AG09319 (cell line): ENCODE results near the gene CSPG4.
"Not testable (repeated sequence)": the region's sequence is repeated elsewhere in the genome, so short reads cannot be mapped to it uniquely, and the experiment has no call there.

Experiments
- DNase-seq: peaks from one replicate; pipeline ENCODE4 v3.0.0-alpha.2; 2010; ENCODE audit warnings: low read depth; ENCODE audit errors: extremely low read depth
- TF ChIP-seq, protein P1 (sequence below): IDR thresholded peaks from 2 replicates; pipeline ENCODE4 v1.5.1; 2011; ENCODE audit warnings: low read depth, mild to moderate bottlenecking, inconsistent platforms, low read length, moderate library complexity

CSPG4 gene

DNA sequence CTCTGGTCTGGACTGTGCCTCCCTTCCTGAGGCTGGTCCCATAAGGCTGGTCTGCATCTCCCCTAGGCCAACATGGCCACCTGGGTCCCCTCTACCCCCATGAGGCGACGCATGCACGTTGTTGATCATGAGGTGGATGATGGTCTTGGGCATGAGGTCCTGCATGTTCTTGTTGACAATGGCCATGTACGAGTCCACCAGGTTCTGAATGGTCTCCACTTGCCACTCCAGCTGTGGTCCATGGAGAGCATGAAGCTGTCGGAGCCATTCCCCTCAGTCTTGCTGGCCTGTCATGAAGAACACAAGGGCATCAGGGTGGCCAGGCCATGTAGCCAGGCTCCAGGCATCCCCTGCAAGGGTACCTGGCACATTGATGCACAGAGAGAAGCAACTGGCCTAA lies 27.1 kb upstream of the CSPG4 start:
- DNase-seq, result no peak
- TF ChIP-seq, protein P1, sequence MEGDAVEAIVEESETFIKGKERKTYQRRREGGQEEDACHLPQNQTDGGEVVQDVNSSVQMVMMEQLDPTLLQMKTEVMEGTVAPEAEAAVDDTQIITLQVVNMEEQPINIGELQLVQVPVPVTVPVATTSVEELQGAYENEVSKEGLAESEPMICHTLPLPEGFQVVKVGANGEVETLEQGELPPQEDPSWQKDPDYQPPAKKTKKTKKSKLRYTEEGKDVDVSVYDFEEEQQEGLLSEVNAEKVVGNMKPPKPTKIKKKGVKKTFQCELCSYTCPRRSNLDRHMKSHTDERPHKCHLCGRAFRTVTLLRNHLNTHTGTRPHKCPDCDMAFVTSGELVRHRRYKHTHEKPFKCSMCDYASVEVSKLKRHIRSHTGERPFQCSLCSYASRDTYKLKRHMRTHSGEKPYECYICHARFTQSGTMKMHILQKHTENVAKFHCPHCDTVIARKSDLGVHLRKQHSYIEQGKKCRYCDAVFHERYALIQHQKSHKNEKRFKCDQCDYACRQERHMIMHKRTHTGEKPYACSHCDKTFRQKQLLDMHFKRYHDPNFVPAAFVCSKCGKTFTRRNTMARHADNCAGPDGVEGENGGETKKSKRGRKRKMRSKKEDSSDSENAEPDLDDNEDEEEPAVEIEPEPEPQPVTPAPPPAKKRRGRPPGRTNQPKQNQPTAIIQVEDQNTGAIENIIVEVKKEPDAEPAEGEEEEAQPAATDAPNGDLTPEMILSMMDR, result no peak

DNA sequence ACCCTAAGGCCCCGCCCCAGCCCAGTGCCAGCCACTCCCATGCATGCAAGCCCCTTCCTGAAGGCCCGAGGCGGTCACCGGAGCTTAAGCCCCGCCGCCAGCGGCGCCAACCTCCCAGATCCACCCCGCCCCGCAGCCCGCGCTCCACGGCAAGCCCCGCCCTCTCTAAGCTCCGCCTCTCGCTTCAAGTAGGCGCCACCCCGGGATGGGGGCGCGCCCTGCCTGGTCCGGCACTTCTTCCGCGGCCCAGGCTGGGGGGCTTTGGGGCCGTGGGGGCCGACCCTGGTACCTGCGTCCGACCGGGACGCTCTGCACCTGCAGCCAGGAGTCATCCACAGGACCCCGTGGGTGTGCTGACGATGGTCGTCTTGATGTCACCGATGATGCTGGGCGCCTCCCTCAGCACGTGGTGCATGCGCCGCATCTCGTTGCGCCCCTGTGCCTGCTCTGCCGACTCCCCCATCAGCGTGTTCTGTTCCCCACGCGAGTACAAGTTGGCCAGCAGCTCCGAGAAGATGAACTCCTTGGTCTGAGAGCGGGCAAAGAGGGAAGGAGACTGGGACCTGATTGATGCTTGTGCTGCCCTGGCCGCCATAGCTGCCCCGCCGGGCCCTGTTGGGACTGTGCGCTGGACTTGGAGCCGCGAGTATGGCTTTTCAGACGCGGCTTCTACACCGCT lies 26.1 kb upstream of the CSPG4 start:
- peak; percentile 81 for DNase-seq
- TF ChIP-seq, protein P1, result no peak

DNA sequence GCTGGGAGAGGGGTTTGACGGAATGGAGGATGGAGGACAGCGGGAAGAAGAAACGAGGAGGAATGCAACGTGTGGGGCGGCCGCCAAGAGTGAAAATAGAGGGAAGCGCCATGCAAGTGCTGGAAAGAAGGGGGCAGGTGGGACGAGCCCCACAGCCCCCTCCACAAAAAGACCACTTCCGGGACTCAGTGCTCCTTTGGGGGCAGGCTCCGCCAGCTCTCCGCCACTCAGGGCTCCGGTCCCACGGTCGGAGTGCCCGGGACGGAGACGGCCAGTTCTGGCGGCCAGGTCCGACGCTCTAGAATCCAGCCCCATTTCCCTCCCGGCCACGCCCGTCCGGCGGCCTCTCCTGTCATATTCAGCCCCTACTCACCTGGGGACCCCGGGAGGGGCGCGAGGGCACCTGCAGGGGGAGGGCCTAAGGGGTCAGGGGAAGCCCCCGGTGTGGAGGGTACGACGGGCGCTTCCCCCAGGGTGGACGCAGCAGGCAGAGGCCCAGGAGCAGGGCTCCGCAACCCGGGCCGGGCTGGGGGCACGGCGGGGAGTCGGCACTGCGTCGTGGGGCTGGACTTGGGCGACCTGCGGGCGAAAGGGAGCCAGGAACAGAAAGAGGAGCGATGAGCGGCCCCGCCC lies 25.5 kb upstream of the CSPG4 start:
- no peak for DNase-seq
- TF ChIP-seq, protein P1, result no peak

DNA sequence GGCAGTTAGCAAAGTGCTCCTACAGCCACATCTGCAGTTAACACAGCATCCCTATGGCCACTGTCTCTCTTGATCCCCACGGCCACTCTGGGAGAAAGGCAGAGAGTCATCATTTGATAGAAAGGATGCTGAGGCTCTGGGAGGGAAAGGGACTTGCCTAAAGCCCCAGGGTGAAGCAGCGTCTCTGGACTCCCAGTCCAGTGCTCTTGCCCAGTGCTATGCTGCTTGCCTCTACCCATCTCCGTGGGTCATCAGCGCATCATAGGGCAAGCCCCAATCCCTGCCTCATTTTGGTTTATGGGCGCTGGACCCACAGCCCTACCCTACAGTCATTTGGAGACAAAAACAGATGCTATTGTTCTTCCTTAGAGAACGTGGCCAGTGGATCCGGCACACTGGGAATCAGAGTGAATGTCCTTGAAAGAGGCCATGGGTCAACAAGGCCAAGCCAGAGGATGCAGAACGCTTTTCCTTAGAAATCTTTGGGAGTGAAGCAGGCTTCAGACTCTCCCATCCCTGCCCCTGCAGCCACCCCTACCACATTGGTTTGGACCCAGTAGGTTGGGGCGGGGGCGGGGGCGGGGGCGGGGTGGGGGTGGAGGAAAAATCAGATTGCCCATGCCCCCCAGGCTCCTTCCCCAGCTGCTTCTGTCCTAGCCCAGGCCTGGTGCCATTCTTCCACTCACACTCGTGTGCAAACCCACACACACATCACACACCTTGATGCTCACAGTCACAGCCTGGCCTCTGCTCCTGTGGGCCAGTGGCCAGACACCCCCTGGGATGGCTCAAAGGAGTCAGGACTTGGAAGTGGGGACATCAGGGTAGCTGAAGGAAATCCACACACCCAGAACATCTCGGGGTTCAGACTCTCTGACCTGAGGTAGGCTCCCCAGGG lies 24.7 kb upstream of the CSPG4 start:
- DNase-seq, result not testable (repeated sequence)

DNA sequence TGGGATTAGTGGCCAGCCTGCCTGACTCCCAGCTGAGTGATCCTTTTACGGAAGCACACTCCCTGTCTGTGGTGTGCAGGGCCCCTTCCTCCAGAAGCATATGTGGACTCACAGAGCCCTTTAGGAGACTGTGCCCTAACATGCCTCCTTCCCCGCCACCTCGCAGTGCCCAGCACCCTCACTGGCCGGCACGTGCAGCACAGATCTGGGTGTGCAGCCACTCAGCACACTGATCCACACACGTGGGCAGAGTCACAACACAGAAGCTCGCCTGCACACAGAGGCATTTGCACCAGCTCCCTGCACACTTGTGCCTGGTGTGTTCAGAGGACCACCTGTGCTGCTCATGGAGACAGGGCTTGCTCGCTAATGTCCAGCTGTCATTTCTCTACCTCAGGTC lies 23.6 kb upstream of the CSPG4 start:
- no peak for DNase-seq

DNA sequence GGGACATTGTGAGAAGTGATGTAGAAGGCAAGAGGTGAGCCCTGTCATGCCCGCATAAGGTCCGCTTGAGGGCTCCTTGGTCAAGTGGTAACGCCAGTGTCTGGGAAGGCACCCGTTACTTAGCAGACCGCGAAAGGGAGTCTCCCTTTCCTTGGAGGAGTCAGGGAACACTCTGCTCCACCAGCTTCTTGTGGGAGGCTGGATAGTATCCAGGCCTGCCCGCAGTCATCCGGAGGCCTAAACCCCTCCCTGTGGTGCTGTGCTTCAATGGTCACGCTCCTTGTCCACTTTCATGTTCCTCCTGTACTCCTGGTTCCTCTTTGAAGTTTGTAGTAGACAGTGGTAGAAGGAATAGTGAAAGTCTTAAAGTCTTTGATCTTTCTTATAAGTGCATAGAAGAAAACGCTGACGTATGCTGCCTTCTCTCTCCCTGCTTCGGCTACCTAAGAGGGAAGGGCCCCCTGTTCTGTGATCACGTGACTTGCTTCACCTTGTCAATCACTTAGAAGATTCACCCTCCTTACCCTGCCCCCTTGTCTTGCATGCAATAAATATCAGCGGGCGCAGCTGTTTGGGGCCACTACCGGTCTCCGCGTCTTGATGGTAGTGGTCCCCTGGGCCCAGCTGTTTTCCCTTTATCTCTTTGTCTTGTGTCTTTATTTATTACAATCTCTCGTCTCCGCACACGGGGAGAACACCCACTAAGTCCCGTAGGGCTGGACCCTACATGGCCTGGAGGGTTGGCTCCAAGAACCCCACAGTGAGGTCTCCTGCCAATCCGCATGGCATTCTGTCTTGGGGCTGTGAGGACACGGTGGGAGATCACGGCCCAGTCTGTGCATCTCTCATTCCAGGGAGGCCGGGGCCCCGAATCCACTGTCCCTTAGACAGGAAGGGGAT lies 22.5 kb upstream of the CSPG4 start:
- DNase-seq, result not testable (repeated sequence)

More for the DNA sequence above, 23.6 kb upstream of the CSPG4 start:
- TF ChIP-seq, protein P1, result no peak

DNA sequence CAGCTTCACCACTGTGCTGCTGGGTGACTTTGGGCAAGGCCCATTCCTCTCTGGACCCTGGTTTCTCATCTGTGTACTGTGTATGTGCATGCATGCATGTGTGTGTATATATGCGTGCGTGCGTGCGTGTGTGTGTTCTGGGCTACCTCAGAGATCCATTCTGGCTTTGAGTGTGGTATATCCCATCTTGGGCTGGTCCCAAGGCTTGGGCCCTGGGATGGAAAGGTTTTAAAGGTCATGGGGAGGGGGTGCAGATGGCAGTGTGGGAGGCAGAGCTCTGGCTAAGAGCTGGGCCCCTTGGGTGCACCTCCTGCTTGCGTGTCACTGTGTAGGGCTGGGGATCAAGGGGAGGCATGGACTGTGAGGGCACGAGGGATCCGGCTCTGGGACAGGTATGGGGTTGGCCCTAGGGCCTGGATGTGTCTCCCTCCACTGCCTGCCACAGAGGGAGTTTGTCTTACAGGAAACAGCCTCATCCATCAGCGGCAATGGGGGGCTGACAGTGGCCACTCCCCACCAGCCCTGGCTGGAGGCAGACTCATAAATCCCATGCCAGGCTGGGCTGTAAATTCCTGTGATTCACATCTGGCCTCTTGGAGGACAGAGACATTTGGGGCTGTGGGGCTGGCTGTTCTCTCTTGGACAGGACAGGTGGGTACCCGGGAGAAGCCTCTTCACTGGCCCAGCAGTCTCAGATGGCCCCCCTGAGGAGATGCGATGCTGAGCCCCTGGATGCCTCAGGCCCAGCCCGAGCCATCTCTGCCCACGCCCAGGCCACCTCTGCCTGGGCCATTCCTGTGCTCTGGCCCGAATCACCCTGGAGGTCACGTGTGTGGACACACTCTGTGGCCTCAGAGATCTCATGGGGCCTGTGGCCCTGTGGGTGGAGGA lies 21.4 kb upstream of the CSPG4 start:
- DNase-seq, result no peak
- TF ChIP-seq, protein P1, result no peak
